ENCODE measurements around the gene UCK1.
"Not testable (repeated sequence)": the region's sequence is repeated elsewhere in the genome, so short reads cannot be mapped to it uniquely, and the experiment has no call there.

Gene UCK1

DNA sequence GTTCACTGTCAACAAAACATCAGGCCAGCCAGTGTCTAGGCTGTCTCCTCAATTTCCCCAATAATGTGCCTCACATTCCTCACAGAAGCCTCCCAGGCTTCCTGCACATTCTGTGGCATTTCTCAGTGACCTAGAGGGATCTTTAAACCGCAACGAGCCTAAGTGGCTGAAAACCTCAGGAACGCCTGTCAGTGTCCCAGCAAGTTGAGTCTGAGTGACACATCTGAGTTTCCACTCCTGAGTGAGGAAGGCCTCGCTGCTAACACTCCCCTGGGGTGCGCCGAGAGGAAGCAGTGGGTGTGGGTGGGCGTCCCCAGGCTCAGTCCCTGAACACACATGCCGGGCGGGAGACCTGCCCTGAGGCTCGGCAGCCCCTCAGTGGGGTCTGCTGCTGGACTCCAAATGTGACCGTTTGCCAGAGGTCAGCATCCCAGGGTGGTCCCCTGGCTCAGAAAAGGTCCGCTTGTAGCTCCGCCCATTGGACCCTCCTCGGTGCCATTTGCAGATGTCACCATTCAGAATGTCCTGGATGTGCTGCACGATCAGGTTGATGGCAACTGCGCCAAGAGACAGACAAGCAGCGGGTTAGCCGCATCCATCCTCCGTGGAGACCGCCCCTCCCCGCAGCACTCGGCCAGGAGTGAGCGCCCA, 6.3 kb downstream of the UCK1 start:
- no peak for DNase-seq
- intact Hi-C loops (cut with DNase I), result no loop called here

DNA sequence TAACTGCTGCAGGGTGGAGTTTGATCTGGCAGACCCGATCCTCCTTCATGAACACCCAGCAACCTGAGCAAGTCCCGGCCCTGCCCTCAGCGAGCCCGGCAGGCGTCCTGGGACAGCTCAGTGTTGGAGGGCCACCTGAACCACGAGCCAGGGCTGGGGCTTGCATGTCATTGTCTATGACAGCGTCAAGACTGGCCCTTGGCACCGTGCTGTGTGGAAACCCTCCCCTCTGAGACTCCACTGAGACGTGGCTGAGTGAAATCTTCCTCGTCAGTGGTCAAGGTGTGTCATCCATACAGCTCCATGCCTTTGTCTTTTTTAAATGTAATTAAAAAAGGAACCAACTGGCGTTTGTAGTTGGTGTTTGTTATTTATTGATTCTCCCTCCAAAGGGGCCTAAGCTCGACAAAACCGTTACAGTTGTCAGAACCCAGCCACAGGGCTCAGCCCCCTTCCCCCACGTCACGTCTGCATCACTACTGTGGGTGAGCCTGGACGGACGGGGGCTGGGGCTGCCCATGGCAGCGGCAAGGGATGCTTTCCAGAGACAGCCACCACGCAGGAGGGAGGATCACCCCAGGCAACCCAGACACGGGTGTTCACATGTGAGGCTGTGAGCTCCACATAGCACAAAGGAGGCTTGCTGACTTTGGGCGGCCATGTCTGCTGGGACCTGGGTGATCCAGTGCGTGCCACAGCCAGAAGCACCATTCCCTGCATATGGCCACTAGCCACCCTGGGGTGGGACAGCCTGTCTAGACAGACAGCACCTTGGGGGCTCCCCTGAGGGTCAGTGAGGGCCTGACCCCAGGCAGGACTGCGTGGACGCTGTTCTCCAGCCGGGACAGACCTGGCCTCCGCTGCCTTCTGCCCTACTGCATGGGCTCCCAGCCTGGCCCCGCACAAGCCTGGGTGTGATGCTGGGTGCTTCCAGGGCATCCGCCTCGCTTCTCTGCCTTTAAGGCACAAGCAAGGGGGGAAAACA, 7.3 kb downstream of the UCK1 start:
- intact Hi-C loops (cut with DNase I), result no loop called here
- peak in 3 of 10 donors; percentile 65 to 88 (median 86) for DNase-seq

DNA sequence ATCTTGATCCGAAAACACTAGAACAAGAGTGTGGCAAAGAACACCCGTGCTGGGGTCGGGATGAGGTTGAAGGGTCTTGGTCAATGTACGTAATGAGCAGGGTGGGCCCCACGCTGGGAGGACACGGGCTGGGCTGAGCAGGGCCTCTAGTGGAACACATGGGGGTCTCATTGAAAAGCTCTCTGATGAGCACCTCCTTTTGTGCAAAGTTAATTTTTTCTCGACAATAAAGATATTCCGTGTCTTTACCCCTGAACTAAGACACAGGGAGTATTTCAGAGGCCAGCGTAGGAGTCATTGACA, 8.0 kb downstream of the UCK1 start:
- DNase-seq, result no peak
- intact Hi-C loops (cut with DNase I), result no loop called here

DNA sequence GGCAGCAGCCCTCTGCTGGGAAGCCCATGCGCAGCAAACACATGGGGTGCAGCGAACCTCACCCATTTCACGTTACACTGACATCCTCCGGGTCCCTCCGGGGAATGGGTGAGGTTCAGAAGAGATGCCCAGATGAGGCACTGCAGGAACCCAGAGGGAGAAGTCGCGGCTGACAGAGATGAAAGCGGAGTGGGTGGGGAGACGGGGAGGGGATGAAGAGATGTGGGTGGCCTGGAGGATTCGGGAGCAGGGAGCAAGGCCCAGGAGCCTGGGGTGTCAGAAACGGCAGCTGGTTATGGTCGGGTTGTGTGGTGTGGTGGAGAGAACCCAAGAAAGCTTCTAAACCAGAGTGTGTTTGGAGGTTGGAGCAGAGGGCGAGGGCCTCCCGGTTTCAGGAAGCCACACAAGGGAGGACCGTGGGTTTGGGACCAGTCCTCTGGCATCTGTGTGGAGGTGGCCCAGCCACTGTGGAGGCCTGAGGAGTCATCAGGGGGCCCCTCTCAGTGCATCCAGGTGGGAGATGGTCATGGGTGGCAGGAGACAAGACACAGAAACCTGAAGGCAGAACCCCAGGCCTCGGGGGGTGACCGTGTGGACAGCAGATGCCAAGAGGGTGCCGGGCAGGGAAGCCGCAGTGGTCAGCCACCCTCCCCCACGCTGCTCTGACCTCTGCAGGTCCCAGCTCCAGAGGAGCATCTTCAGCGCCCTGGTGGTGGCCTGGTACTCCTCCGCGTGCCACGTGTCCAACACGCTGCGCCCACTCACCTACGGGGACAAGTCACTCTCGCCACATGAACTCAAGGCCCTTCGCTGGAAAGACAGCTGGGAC, 8.6 kb downstream of the UCK1 start:
- intact Hi-C loops (cut with DNase I), result no loop called here
- DNase-seq, result no peak

DNA sequence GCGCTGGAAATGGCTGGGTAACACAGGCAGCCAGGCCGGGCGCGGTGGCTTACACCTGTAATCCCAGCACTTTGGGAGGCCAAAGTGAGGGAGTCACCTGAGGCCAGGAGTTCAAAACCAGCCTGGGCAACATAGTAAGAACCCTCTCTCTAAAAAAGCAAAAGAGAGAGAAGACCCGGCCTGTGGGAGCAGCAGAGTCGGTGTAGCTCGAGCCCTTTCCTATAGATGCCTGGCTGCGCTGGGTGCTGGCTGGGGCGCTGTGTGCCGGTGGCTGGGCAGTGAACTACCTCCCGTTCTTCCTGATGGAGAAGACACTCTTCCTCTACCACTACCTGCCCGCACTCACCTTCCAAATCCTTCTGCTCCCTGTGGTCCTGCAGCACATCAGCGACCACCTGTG, 9.2 kb downstream of the UCK1 start:
- no peak for DNase-seq
- intact Hi-C loops (cut with DNase I), result no loop called here

DNA sequence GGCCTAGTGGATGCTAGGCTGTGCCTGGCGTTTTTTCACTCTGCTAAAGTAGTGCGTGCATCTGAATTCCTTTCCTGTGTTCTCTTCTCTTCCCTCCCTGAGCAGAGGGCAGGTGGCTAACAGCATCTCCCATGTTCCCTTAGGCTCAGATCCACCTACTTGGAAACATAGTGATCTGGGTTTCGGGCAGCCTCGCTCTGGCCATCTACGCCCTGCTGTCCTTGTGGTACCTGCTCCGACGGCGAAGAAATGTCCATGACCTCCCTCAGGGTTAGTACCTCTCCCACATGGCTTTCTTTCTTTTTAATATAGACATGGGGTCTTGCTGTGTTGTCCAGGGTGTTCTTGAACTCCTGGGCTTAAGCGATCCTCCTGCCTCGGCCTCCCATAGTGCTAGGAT, 9.9 kb downstream of the UCK1 start:
- intact Hi-C loops (cut with DNase I), result no loop called here
- DNase-seq, result no peak

DNA sequence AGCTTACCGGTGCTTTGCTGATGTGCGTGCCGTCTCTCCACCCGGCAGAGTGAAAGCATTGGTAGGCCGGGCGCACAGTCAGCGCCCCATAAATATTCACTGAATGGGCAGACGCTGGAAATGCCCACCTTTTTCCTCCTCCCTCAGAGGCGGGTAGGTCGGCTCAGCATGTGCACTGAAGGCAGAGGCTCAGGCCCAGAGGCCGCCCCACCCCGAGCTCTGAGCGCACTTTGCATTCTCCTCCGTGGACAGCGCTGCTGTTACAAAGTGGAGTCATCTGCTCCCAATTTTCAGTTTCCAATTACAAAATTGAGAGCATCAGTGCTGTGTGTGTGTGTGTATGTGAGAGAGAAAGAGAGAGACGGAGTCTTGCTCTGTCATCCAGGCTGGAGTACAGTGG, 10.6 kb downstream of the UCK1 start:
- intact Hi-C loops (cut with DNase I), result no loop called here
- DNase-seq, result no peak

DNA sequence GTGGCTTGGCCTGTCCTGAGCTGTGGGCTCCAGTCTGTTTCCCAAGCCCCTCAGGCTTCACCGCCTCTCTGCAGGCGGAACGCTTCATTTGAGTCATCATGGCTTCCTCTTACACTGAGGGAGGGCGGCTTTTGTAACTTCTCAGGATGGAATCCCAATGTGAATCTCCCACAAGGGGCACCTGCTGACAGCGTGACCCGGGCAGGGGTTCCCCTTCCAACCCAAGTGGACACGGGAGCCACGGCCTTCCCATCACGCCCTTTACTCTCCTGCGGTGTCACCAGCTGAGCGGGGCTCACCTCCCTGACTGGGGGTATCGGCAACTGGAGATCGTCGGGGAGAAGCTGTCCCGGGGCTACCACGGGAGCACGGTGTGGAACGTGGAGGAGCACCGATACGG, 12.5 kb downstream of the UCK1 start:
- DNase-seq, result no peak
- intact Hi-C loops (cut with DNase I), result no loop called here

DNA sequence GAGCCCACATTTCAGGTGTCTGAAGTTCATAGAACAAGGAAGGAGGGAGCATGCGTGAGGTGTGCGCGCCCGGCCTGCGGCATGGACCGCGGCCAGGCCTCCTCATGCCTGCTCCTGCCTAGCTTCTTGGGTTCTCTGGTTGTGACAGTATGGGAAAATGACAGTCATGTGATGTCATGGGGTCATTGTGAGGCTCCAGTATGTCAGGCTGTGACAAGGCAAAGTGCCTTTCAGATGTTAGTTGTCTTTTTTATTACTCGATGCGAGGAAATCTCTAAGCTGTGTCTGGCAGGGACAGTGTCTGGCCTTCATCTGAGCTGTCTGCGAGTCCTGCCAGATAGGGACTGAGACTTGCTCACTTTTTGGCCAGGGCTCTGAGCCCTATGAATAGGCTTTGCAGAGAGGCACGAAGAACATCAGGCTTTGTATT, 13.3 kb downstream of the UCK1 start:
- DNase-seq, result peak in 3 of 10 donors; percentile 15 to 45 (median 28)

DNA sequence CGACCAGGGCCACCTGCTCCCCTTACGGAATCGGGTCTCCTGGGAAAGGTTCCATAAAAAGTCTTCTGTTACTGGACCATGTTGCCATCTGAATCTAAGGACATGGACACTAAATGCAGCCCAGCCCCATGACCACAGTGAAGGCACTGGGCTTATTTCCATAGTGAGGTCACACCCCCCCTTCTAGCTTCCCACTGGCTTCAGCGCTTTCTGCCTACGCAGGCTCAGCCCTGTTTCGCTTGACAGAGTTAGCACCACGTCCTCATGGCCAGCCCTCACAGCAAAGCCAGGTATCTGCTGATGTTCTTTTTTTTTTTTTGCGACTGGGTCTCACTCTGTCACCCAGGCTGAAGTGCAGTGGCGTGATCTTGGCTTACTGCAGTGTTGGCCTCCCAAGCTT, 14.1 kb downstream of the UCK1 start:
- intact Hi-C loops (cut with DNase I), result no loop called here

More for the DNA sequence above, 13.3 kb downstream of the UCK1 start:
- intact Hi-C loops (cut with DNase I), result no loop called here

DNA sequence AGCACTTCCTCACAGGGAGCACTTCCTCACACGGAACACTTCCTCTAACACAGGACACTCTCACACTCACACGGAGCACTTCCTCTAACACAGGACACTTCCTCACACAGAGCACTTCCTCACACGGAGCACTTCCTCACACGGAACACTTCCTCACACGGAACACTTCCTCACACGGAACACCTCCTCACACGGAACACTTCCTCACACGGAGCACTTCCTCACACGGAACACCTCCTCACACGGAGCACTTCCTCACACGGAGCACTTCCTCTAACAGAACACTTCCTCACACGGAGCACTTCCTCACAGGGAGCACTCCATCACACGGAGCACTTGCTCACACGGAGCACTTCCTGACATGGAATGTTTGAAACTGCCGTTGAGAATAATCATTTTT, 15.0 kb downstream of the UCK1 start:
- intact Hi-C loops (cut with DNase I), result no loop called here

More for the DNA sequence above, 14.1 kb downstream of the UCK1 start:
- no peak for DNase-seq

DNA sequence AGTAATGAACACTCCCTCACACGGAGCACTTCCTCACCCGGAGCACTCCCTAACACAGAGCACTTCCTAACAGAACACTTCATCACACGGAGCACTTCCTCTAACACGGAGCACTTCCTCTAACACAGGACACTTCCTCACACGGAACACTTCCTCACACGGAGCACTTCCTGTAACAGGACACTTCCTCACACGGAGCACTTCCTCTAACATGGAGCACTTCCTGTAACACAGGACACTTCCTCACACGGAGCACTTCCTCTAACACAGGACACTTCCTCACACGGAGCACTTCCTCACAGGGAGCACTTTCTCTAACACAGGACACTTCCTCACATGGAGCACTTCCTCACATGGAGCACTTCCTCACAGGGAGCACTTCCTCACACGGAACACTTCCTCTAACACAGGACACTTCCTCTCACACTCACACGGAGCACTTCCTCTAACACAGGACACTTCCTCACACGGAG, 15.5 kb downstream of the UCK1 start:
- DNase-seq; intact Hi-C loops (cut with DNase I): not testable (repeated sequence)

More for the DNA sequence above, 15.0 kb downstream of the UCK1 start:
- DNase-seq, result no peak

DNA sequence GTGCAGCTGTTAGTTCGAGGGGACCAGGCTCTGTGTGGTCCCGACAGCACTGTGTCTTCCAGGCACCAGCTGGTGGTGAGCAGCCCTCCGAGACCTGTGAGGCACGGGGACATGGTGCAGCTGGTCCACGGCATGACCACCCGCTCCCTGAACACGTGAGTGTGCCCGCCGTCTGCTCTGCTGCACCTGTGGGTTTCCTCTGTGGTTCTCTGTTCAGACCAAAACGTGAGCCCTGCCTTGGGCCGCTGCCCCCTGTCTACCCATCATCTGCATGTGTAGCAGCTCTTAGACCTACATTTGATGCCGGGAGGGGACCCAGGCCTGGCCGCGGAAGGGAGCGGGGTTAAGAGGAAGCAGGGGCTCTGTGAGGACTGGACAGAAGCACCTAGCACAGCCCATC, 17.9 kb downstream of the UCK1 start:
- intact Hi-C loops (cut with DNase I), result no loop called here
- no peak for DNase-seq

DNA sequence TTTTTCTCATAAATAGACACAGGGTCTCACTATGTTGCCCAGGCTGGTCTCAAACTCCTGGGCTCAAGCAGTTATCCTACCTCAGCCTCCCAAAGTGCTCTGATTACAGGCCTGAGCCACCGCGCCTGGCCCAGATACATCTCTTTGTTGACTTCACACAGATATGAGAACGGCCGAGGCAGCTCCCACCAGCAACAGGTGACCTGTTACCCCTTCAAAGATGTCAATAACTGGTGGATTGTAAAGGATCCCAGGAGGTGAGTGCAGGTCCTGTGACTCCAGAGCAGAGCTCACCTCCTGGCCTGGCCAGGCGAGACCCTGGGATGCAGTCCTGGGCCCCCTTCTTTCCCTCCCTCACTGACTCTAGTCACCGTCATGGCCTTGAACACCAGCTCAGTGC, 19.2 kb downstream of the UCK1 start:
- no peak for DNase-seq
- intact Hi-C loops (cut with DNase I), result no loop called here

DNA sequence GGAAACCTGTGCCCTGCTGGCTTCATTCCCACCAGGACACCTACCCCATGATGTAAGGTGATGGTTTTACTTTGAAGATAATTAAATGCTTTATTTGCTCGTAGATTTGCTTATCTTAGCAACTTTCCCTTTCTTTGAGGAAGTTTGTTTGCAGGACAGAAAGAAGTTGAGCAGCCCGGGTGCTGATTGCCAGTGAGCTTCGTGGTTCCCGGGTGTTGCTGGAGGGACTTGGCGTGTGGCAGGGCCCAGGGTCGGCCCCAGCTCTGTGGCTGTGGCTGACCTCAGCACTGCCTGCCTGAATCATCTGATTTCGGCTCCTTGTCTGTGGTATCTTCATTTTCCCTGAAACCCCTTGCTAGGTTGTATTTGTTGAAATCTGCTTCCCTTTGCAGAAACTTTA, 19.6 kb downstream of the UCK1 start:
- DNase-seq, result no peak
- intact Hi-C loops (cut with DNase I), result no loop called here

DNA sequence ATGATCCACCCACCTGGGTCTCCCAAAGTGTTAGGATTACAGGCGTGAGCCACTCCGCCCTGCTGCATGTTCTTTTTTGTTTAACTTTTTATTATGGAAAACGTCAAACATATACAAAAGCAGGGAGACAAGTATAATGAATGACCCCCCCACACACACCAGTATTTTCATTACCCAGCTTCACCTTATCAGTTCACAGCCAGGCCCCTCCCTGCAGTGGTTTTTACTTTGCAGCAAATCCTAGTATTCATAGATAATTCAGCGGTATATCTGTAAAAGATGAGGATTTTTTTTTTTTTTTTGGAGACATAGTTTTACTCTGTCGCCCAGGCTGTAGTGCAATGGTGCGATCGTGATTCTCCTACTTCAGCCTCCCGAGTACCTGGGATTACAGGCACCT, 26.1 kb downstream of the UCK1 start:
- no peak for DNase-seq
- intact Hi-C loops (cut with DNase I), result no loop called here

DNA sequence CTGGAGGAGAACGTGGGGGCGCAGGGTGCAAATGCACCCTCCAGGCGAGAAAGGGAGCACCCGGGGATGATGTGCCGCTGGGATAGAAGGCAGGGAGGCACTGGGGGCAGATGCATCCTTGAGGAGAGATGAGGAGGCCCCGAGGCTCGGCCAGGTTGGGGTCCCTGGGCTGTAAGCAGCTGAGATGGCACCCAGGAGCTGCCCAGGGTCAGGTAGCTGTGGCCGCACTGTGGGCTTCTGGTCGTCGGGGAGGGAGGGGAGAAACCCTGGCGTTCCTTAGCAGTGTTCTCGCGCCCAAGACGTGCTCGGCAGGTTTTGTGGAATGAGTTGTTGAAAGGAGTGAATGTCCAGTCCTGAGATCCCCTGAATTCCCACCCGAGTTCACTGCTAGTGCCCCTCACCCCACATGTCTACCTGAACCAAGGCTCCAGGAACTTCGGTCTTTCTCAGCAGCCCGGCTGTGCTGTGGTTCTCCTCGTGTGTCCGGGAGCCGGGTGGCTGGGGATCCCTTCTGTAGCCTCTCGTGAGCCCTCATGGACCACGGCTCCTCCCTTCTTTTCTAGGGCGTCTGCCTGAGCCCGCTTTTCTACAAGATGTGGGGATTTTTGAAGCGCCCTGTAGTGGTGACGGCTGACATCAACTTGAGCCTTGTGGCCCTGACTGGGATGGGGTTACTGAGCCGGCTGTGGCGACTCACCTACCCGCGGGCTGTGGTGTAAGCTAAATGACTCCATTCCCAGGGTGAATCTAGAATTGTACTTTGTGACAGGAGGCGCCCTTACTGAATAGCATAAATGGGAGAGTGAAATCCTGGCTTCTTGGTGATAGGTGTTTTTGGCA, 27.2 kb downstream of the UCK1 start:
- DNase-seq, result no peak
- intact Hi-C loops (cut with DNase I), result loop anchor here (2.0 kb wide), 1 partner anchor 27 kb away; the partner anchor contains the start of gene UCK1

DNA sequence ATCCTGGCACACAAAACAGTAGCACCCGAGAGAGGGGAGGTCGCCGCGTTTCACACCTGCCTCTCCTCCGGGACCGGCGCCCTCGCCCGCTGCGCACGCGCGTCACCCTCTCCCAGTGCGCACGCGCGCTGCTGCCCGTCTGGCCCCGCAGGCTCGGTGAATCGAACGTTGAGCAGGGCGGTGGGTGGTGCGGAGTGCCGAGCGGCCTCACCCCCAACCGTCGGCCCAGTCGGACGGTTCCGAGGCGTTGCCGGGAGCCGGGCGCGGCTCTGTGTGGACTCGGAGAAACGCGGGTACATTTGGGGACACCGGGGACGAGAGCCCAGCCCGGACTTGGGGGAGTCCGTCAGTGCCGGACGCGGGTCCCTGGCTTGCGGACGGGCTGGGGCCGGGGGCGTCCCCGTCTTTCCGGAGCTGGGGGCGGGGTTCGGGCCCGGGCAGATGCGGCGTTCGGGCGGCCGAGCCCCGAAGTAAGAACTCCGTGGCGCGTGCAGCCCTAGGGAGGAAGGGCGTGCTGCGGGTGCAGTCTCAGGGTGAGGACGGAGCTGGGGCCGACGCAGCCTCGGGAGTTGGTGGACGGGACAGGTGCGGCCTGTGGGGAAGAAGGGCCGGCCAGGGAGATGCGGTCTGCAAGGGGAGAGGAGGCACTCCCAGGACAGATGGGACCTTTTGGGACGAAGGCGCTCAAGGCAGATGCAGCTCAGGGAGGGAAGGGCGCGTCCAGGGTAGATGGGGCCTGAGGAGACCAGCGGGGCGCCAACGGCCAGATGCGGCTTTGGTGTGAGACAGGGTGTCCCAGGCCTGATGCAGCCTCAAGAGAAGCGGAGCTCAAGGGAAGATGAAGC, 28.1 kb downstream of the UCK1 start, which contains the start of gene POMT1:
Gene POMT1 (plus strand): TSS at position 138 of the 845 bp plus-strand sequence. CDS start 1,301 bp downstream, outside the sequence.
- intact Hi-C loops (cut with DNase I), result loop anchor here (2.0 kb wide), 1 partner anchor 28 kb away; the partner anchor contains the start of gene UCK1
- peak; percentile 81 to 98 (median 87) for DNase-seq

Measured in posterior cingulate gyrus (tissue), 11 donors.